Measurements from ENCODE around the gene MEIS1.

Gene MEIS1

DNA sequence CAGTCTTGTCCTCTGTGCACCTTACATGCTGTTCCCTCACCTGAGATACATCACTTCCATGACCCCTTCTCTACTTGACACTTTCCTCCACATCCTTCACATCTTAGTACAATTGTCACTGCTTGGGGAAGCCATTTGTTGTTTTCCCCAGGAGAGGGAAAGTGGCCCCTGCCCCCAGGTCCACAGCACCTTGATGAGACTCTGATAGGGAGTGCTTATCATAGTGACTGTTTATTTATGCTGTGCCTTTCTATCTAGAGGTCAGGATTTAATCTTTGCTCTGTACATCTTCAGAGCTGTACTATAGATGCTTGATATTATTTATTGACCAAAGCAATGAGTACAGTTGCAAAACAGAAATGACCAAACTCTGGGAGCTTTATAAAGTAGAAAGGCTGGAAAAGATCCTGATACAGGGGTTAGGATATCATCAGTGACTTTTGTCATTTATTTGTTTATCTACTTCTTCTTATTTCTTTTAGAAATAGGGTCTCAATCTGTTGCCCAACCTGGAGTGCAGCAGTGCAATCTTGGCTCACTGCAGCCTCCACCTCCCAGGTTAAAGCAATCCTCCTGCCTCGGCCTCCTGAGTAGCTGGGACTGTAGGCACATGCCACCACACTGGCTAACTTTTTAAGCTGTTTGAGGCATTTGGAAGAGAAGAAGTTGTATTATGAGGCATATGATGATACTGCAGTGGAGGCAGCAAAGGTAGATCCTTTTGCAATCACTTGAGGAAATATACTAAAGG lies 94.2 kb downstream of the MEIS1 start:
- no peak for DNase-seq (ENCODE audit: low read depth)
- TF ChIP-seq, protein P1, sequence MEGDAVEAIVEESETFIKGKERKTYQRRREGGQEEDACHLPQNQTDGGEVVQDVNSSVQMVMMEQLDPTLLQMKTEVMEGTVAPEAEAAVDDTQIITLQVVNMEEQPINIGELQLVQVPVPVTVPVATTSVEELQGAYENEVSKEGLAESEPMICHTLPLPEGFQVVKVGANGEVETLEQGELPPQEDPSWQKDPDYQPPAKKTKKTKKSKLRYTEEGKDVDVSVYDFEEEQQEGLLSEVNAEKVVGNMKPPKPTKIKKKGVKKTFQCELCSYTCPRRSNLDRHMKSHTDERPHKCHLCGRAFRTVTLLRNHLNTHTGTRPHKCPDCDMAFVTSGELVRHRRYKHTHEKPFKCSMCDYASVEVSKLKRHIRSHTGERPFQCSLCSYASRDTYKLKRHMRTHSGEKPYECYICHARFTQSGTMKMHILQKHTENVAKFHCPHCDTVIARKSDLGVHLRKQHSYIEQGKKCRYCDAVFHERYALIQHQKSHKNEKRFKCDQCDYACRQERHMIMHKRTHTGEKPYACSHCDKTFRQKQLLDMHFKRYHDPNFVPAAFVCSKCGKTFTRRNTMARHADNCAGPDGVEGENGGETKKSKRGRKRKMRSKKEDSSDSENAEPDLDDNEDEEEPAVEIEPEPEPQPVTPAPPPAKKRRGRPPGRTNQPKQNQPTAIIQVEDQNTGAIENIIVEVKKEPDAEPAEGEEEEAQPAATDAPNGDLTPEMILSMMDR (IDR thresholded peaks at IDR 0.05; ENCODE audit: low read length, missing control alignments), result no peak
- H3K4me3 ChIP-seq (replicated peaks; ENCODE audit: low read depth, low read length), result no peak overlapping the region

DNA sequence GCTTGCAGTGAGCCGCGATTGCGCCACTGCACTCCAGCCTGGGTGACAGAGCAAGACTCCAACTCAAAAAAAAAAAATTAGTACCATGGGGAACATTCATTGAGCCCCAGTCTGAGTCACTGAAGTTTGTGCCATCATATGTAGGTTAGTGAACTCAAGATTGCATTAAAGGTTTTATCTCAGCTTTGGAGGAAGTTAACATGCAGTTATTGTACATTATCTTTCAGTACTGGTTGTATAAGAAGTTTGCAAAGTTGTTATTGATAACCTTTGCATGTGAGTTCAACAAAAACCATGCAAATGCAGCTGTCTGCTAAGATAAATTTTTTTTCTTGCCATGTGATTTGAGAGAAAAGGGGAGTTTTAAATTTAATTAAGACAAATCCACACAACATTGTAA lies 95.7 kb downstream of the MEIS1 start:
- TF ChIP-seq, protein P1 (IDR thresholded peaks at IDR 0.05; ENCODE audit: low read length, missing control alignments), result no peak
- DNase-seq (ENCODE audit: low read depth), result no peak

DNA sequence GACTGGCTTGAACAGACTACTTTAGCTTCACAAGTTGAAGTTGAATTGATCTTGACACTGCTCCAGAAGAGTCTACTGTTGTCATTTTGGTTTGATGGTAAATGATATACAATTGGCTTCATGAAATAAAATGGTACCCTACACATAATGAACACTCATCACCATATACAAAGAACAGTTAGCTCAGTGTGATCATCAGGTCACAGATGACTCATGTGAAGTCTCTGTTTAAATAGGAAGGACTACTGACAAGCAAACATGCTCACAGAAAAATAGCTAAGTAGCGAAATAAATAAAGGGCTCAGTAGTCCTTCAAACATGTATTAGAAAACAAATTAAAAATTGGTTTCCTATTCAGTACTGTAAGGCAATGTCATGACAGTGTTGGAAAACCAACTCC lies 96.2 kb downstream of the MEIS1 start:
- DNase-seq (ENCODE audit: low read depth), result no peak
- H3K4me3 ChIP-seq (replicated peaks; ENCODE audit: low read depth, low read length), result no peak overlapping the region
- TF ChIP-seq, protein P1 (IDR thresholded peaks at IDR 0.05; ENCODE audit: low read length, missing control alignments), result no peak

More for the DNA sequence above, 95.7 kb downstream of the MEIS1 start:
- no peak overlapping the region for H3K4me3 ChIP-seq (replicated peaks; ENCODE audit: low read depth, low read length)

DNA sequence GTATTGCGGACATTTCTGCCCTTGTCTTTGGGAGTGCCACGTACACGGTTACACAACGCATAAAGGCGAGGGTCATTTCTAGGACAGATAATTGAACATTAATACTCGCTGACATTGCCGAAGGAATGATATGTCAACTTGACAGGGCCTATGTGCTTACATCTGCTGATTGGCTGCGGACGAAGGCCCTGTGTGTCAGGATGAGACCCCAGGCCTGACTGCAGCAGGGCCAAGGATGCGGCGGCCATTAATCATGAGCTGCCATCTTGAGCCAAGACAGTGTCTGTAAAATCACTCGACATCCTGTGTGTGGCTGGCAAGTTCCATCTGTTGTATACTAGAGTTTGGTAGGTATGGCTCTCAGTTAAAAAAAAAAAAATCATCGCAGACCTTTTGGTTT lies 96.6 kb downstream of the MEIS1 start:
- no peak overlapping the region for H3K4me3 ChIP-seq (replicated peaks; ENCODE audit: low read depth, low read length)
- TF ChIP-seq, protein P1 (IDR thresholded peaks at IDR 0.05; ENCODE audit: low read length, missing control alignments), result no peak
- DNase-seq (ENCODE audit: low read depth), result no peak

DNA sequence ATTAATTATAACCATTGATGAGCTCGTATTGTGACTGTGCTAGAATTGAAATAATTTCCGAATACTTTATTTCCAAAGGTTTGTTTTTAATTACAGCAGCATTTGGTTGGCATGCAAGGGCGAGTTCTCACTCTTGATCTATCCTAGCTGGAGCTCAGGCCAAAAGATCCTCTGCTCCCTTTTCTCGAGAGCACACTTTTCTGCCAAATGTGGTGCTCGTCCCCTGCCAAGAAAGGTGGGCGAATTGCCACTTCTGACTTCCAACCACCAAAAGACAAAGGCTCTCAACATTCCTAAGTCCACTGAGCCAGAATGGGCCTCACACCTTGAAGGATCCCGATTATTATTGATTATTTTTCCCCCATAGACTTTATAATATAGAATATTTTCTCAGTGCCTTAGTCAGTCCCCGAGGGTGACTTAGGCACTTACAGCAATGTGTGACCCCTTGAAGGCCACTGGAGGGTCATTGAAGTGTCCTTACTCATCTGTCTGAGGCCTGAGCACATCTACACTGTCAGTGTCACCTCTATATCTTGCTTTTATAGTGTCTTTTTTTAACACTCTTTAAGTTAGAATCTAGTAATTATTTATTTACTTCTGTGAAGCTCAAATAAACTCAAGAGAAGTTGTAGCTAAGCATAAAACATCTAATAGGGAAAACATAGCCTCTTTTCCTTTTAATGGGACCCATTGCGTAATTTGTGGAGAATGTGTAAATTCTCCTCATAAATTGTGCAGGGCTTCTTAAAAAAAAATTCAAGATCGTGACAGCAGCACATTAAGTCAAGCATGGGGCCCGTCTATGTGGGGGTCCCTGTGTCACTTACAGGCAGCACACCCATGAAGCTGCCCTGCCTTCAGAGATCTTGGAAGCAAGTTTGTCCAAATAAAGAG lies 98.3 kb downstream of the MEIS1 start:
- TF ChIP-seq, protein P1 (IDR thresholded peaks at IDR 0.05; ENCODE audit: low read length, missing control alignments), result no peak
- H3K4me3 ChIP-seq (replicated peaks; ENCODE audit: low read depth, low read length), result no peak overlapping the region
- peak; percentile 43 for DNase-seq (ENCODE audit: low read depth)

DNA sequence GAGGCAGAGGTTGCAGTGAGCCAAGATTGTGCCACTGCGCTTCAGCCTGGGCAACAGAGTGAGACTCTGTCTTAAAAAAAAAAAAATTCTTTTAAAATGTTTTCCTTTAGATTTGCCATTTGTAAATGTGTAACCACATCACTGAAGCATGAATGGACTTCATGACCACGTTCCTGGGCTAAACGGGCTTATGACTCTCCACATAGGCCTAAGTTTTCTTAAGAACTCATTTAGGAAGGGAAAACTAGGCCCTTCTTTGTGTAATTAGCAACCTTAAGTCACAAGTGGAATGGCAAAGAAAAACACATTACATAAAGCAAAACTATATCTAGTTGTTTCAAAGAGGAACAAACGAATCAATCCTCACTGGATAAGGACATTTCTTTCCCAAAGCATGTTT lies 99.5 kb downstream of the MEIS1 start:
- TF ChIP-seq, protein P1 (IDR thresholded peaks at IDR 0.05; ENCODE audit: low read length, missing control alignments), result no peak
- no peak overlapping the region for H3K4me3 ChIP-seq (replicated peaks; ENCODE audit: low read depth, low read length)
- DNase-seq (ENCODE audit: low read depth), result no peak
